Epithelial cell of prostate (primary cell): Measurements from ENCODE around the gene ZC3H8.
A peak's percentile ranks its signal among the peaks of the same experiment; 100 is the strongest.
"Not testable (repeated sequence)": the region's sequence is repeated elsewhere in the genome, so short reads cannot be mapped to it uniquely, and the experiment has no call there.

ENCODE experiments used
- DNase-seq: peaks from one replicate; pipeline ENCODE4 v3.0.0-alpha.2; 2011; ENCODE audit warnings: low read depth, low spot score
- H3K27ac ChIP-seq: fragments of 450-650 bp; 2 replicates; pipeline ENCODE4 v1.5.1; 2017; ENCODE audit warnings: mild to moderate bottlenecking

The ZC3H8 gene

GRCh38 chr2:112260295-112260625, 5.4 kb upstream of the ZC3H8 start:
- no peak for DNase-seq
- H3K27ac ChIP-seq = no peak overlapping the region

- H3K27ac ChIP-seq = no peak overlapping the region
Measured at GRCh38 chr2:112259509-112260294, 4.9 kb upstream of the ZC3H8 start.

GRCh38 chr2:112257575-112257974, 2.7 kb upstream of the ZC3H8 start:
- peak; percentile 57 for DNase-seq
- H3K27ac ChIP-seq = no peak overlapping the region

More at GRCh38 chr2:112259509-112260294, 4.9 kb upstream of the ZC3H8 start:
- no peak for DNase-seq

- no peak overlapping the region for H3K27ac ChIP-seq
- DNase-seq = no peak
Measured at GRCh38 chr2:112256654-112257053, 1.8 kb upstream of the ZC3H8 start.

- no peak overlapping the region for H3K27ac ChIP-seq
- no peak for DNase-seq
Measured at GRCh38 chr2:112255875-112256274, 1.0 kb upstream of the ZC3H8 start.

GRCh38 chr2:112253261-112253815, 1.5 kb downstream of the ZC3H8 start:
- no peak overlapping the region for H3K27ac ChIP-seq
- no peak for DNase-seq

- H3K27ac ChIP-seq = no peak overlapping the region
Measured at GRCh38 chr2:112251271-112251670, 3.6 kb downstream of the ZC3H8 start.

GRCh38 chr2:112244854-112245253, 10.0 kb downstream of the ZC3H8 start:
- no peak overlapping the region for H3K27ac ChIP-seq
- no peak for DNase-seq

More at GRCh38 chr2:112251271-112251670, 3.6 kb downstream of the ZC3H8 start:
- DNase-seq = no peak

GRCh38 chr2:112243233-112243632, 11.6 kb downstream of the ZC3H8 start:
- no peak overlapping the region for H3K27ac ChIP-seq
- no peak for DNase-seq

- no peak overlapping the region for H3K27ac ChIP-seq
- DNase-seq = no peak
Measured at GRCh38 chr2:112242384-112242783, 12.5 kb downstream of the ZC3H8 start.

- H3K27ac ChIP-seq = no peak overlapping the region
- DNase-seq = no peak
Measured at GRCh38 chr2:112239862-112240261, 15.0 kb downstream of the ZC3H8 start.

GRCh38 chr2:112230371-112230770, 24.5 kb downstream of the ZC3H8 start:
- no peak for DNase-seq
- no peak overlapping the region for H3K27ac ChIP-seq

GRCh38 chr2:112229348-112229747, 25.5 kb downstream of the ZC3H8 start:
- peak overlapping the region; percentile 49 for H3K27ac ChIP-seq
- peak; percentile 95 for DNase-seq

- DNase-seq = no peak
Measured at GRCh38 chr2:112220831-112221230, 34.0 kb downstream of the ZC3H8 start.

GRCh38 chr2:112220186-112220585, 34.7 kb downstream of the ZC3H8 start:
- H3K27ac ChIP-seq = no peak overlapping the region
- DNase-seq = no peak

More at GRCh38 chr2:112220831-112221230, 34.0 kb downstream of the ZC3H8 start:
- no peak overlapping the region for H3K27ac ChIP-seq

GRCh38 chr2:112217854-112218253, 37.0 kb downstream of the ZC3H8 start:
- no peak for DNase-seq

GRCh38 chr2:112216167-112216566, 38.7 kb downstream of the ZC3H8 start:
- H3K27ac ChIP-seq = no peak overlapping the region
- DNase-seq = no peak

More at GRCh38 chr2:112217854-112218253, 37.0 kb downstream of the ZC3H8 start:
- H3K27ac ChIP-seq = no peak overlapping the region

- H3K27ac ChIP-seq, DNase-seq: not testable (repeated sequence)
Measured at GRCh38 chr2:112207905-112208304, 46.9 kb downstream of the ZC3H8 start.

GRCh38 chr2:112204411-112204810, 50.4 kb downstream of the ZC3H8 start:
- H3K27ac ChIP-seq = no peak overlapping the region
- DNase-seq = no peak

- DNase-seq = no peak
- no peak overlapping the region for H3K27ac ChIP-seq
Measured at GRCh38 chr2:112201696-112202430, 53.0 kb downstream of the ZC3H8 start.

GRCh38 chr2:112199188-112199587, 55.7 kb downstream of the ZC3H8 start:
- H3K27ac ChIP-seq = no peak overlapping the region
- DNase-seq = no peak
